Large intestine (tissue), 12 donors: ENCODE results near the gene MYOF. TPM values are rescaled to one million over a fixed set of nuclear protein-coding genes. Genes with fewer than 3 reads are reported as not detected.

Experiments
- DNase-seq, 2 donors: peaks; one replicate each; pipeline versions ENCODE4 v3.0.0 to v3.0.0-alpha.2; 2013
- H3K27ac ChIP-seq: one replicate; pipeline ENCODE4 v1.5.1; 2013; ENCODE audit warnings: low read length
- H3K27me3 ChIP-seq: 2 replicates; pipeline ENCODE4 v1.6.1; 2013; ENCODE audit warnings: low read length; ENCODE audit not compliant: control insufficient read depth, insufficient read depth
- H3K36me3 ChIP-seq: 2 replicates; pipeline ENCODE4 v1.6.1; 2013; ENCODE audit warnings: low read length; ENCODE audit not compliant: control insufficient read depth, insufficient read depth
- H3K4me1 ChIP-seq: one replicate; pipeline ENCODE4 v1.6.1; 2013; ENCODE audit warnings: low read length; ENCODE audit not compliant: control insufficient read depth, insufficient read depth
- H3K4me3 ChIP-seq: one replicate; pipeline ENCODE4 v1.5.1; 2013; ENCODE audit warnings: low read length
- H3K9me3 ChIP-seq: one replicate; pipeline ENCODE4 v1.6.1; 2013; ENCODE audit warnings: mild to moderate bottlenecking, low read depth, low read length, moderate library complexity; ENCODE audit not compliant: control insufficient read depth
- WGBS: methylation state at CpG from one replicate; pipeline ENCODE4 v1.1.5; 2013; ENCODE audit warnings: low lambda C conversion rate; ENCODE audit not compliant: insufficient coverage; 5-methylcytosine and 5-hydroxymethylcytosine counted together
- long read RNA-seq, 11 donors: transcript quantifications; one replicate each; lab custom pipeline, GENCODE V29; 2026
- polyA plus RNA-seq: library from polyadenylated mRNA; unstranded; fragments of 120-200 nt; gene quantifications from one replicate; pipeline ENCODE4 v1.2.1, GENCODE V29; 2013

The MYOF gene
- polyA plus RNA-seq, result 31.6 TPM
- long read RNA-seq, donor 1, result 0 reads
- long read RNA-seq, donor 2, partial matches to known transcripts, result 5 of 5 reads
- long read RNA-seq, donor 2, other reads (novel, unspliced or antisense), result 0 of 5 reads
- long read RNA-seq, donor 3, result 0 reads
- long read RNA-seq, donor 4, partial matches to known transcripts, result 0 of 1 reads
- long read RNA-seq, donor 4, other reads (novel, unspliced or antisense), result 0 of 1 reads
- long read RNA-seq, donor 5, partial matches to known transcripts, result 6 of 6 reads
- long read RNA-seq, donor 5, other reads (novel, unspliced or antisense), result 0 of 6 reads
- long read RNA-seq, donor 6, partial matches to known transcripts, result 5 of 5 reads
- long read RNA-seq, donor 6, other reads (novel, unspliced or antisense), result 0 of 5 reads
- long read RNA-seq, donor 7, partial matches to known transcripts, result 0 of 3 reads
- long read RNA-seq, donor 7, other reads (novel, unspliced or antisense), result 0 of 3 reads
- long read RNA-seq, donor 8, partial matches to known transcripts, result 17 of 17 reads
- long read RNA-seq, donor 8, other reads (novel, unspliced or antisense), result 0 of 17 reads
- long read RNA-seq, donor 9, partial matches to known transcripts, result 0 of 1 reads
- long read RNA-seq, donor 9, other reads (novel, unspliced or antisense), result 0 of 1 reads
- long read RNA-seq, donor 10, partial matches to known transcripts, result 0 of 1 reads
- long read RNA-seq, donor 10, other reads (novel, unspliced or antisense), result 0 of 1 reads
- long read RNA-seq, donor 11, partial matches to known transcripts, result 11 of 11 reads
- long read RNA-seq, donor 11, other reads (novel, unspliced or antisense), result 0 of 11 reads

GRCh38 chr10:93482145-93482834 lies at the start of gene MYOF:
Gene MYOF (minus strand): TSS chr10:93482334. CDS start chr10:93482194, 140 bp downstream.
- Histone ChIP-seq H3K27me3 (no peaks in the 10 kb centered on the region), H3K36me3 (no peaks in the 10 kb centered on the region), H3K4me1 (peaks cover 6% of the 10 kb centered on the region), H3K27ac (peak within 1 kb of the TSS; percentile 62), H3K9me3 (no peaks in the 10 kb centered on the region), H3K4me3 (peak within 1 kb of the TSS; percentile 58)
- 0% methylated on average over 11 of the region's 27 CpGs for WGBS
- peak; percentile 67 to 80 for DNase-seq

GRCh38 chr10:93518531-93518930 lies 36.4 kb upstream of the MYOF start:
- Histone ChIP-seq H3K27me3 (no peaks in the 10 kb centered on the region), H3K4me3 (no peak overlapping the region), H3K9me3 (peaks cover 6% of the 10 kb centered on the region), H3K4me1 (no peaks in the 10 kb centered on the region), H3K36me3 (peaks cover 19% of the 10 kb centered on the region), H3K27ac (no peak overlapping the region)
- DNase-seq, result no peak
- no CpG with 5 or more reads among the region's 4 CpGs for WGBS

GRCh38 chr10:93516006-93516380 lies 33.9 kb upstream of the MYOF start:
- DNase-seq, result no peak
- no peak overlapping the region for H3K27ac ChIP-seq
- peaks cover 19% of the 10 kb centered on the region for H3K36me3 ChIP-seq
- H3K9me3 ChIP-seq, result peaks cover 2% of the 10 kb centered on the region
- no CpG with 5 or more reads among the region's 1 CpG for WGBS
- H3K27me3 ChIP-seq, result no peaks in the 10 kb centered on the region
- H3K4me3 ChIP-seq, result no peak overlapping the region
- no peaks in the 10 kb centered on the region for H3K4me1 ChIP-seq

- H3K27me3 ChIP-seq, result no peaks in the 10 kb centered on the region
- no peaks in the 10 kb centered on the region for H3K4me1 ChIP-seq
- no peak overlapping the region for H3K4me3 ChIP-seq
- peaks cover 19% of the 10 kb centered on the region for H3K36me3 ChIP-seq
- DNase-seq, result no peak
- H3K27ac ChIP-seq, result no peak overlapping the region
- no peaks in the 10 kb centered on the region for H3K9me3 ChIP-seq
- WGBS, result 85% methylated on average over 4 of the region's 8 CpGs
Measured at GRCh38 chr10:93515071-93516005, 33.2 kb upstream of the MYOF start.

- DNase-seq, result no peak
- no peaks in the 10 kb centered on the region for H3K4me1 ChIP-seq
- WGBS, result no CpG with 5 or more reads among the region's 4 CpGs
- H3K27me3 ChIP-seq, result no peaks in the 10 kb centered on the region
- no peak overlapping the region for H3K4me3 ChIP-seq
- peaks cover 17% of the 10 kb centered on the region for H3K36me3 ChIP-seq
- H3K27ac ChIP-seq, result no peak overlapping the region
- no peaks in the 10 kb centered on the region for H3K9me3 ChIP-seq
Measured at GRCh38 chr10:93514521-93514920, 32.4 kb upstream of the MYOF start.

- no peak for DNase-seq
- Histone ChIP-seq H3K4me1 (no peaks in the 10 kb centered on the region), H3K36me3 (peaks cover 10% of the 10 kb centered on the region), H3K4me3 (no peak overlapping the region), H3K27me3 (no peaks in the 10 kb centered on the region), H3K9me3 (no peaks in the 10 kb centered on the region), H3K27ac (no peak overlapping the region)
- no CpG with 5 or more reads among the region's 1 CpG for WGBS
Measured at GRCh38 chr10:93513091-93513490, 31.0 kb upstream of the MYOF start.

- H3K4me1 ChIP-seq, result no peaks in the 10 kb centered on the region
- peaks cover 8% of the 10 kb centered on the region for H3K36me3 ChIP-seq
- DNase-seq, result no peak
- no peak overlapping the region for H3K27ac ChIP-seq
- H3K9me3 ChIP-seq, result no peaks in the 10 kb centered on the region
- no peaks in the 10 kb centered on the region for H3K27me3 ChIP-seq
- 100% methylated on average over 1 of the region's 1 CpG for WGBS
- H3K4me3 ChIP-seq, result no peak overlapping the region
Measured at GRCh38 chr10:93512565-93512964, 30.4 kb upstream of the MYOF start.

GRCh38 chr10:93509816-93510215 lies 27.7 kb upstream of the MYOF start:
- H3K4me3 ChIP-seq, result no peak overlapping the region
- no peaks in the 10 kb centered on the region for H3K36me3 ChIP-seq
- DNase-seq, result no peak
- H3K4me1 ChIP-seq, result no peaks in the 10 kb centered on the region
- WGBS, result 98% methylated on average over 6 of the region's 8 CpGs
- H3K27me3 ChIP-seq, result no peaks in the 10 kb centered on the region
- H3K27ac ChIP-seq, result no peak overlapping the region
- no peaks in the 10 kb centered on the region for H3K9me3 ChIP-seq

GRCh38 chr10:93505075-93505474 lies 22.9 kb upstream of the MYOF start:
- Histone ChIP-seq H3K27me3 (no peaks in the 10 kb centered on the region), H3K4me3 (no peak overlapping the region), H3K36me3 (no peaks in the 10 kb centered on the region), H3K27ac (no peak overlapping the region), H3K4me1 (no peaks in the 10 kb centered on the region), H3K9me3 (no peaks in the 10 kb centered on the region)
- no peak for DNase-seq
- no CpG with 5 or more reads among the region's 2 CpGs for WGBS
